HG02852 (cell line): ENCODE results near the gene POLG.

ENCODE experiments used
- ATAC-seq: cut with Tn5 transposase; IDR thresholded peaks from one replicate; pipeline ENCODE4 v1.9.1; 2021; ENCODE audit warnings: mild to moderate bottlenecking, moderate library complexity; ENCODE audit not compliant: unreplicated experiment

The POLG gene

DNA sequence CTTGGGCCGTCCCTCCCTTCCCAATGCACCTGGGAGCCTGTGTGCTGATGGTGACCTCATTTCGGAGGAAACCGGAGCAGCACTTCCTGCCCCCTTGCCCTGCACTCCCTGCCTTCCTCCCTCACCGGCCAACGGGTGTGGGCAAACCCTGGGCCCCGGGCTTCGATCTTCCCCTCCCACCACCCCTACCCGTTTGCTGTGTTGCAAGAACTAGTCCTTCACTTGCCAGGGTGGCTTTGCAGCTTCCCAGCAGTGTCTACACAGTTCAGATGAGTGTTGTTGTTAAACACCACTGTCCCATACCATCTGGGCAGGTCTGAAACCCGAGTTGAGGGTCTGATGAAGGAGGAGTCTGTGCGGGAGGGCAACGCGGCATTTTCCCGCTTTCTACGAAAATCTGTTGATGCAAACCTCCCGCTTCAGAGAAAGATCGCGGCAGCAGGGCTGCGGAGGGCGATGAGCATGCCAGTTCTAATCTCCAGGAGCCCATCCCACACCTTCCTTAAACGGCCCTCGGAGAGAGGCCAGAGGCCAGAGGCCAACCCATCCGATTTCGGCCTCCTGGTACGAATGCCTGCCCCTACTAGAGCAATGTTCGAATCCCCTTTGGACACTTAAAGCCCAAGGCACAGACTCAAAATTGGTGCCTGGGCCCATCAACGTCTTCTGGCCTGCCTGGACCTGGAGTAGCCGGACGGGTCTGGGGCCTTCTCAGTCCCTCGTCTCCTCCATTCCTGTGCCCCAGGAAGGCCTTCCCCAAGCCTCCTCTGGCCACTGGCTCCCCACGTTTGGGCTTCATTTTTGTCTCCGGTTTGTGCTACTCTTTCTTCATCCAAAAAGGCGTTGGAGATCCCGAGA is 35.7 kb upstream of the POLG start:
- no peak for ATAC-seq

DNA sequence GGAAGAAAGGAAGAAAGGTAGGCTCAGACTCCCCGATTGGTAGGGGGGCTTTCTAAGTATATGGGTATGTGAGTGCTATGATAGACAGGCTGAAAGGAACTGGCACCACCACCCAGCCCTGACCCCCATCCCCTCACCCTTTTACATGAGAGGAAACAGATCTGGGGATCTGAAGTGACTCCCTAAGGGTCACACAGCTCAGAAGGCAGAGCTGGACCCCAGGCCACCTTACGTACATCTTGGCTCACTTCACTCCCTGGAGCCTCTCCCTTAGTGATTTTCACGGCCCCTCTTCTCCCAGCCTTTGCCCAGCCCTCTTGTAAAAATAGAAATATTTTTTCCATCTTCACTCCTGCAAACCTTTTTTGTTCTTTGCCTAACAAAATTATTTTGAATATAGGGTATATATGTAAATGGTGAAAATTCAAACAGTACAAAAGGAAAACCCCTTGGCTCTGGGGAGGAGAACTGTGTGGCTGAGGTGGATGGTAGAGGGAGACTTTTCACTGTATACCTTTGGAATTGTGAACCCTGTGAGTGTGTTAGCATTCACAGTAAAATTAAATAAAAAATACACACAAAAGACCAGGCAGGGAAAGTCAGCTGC is 34.8 kb upstream of the POLG start:
- ATAC-seq = no peak

DNA sequence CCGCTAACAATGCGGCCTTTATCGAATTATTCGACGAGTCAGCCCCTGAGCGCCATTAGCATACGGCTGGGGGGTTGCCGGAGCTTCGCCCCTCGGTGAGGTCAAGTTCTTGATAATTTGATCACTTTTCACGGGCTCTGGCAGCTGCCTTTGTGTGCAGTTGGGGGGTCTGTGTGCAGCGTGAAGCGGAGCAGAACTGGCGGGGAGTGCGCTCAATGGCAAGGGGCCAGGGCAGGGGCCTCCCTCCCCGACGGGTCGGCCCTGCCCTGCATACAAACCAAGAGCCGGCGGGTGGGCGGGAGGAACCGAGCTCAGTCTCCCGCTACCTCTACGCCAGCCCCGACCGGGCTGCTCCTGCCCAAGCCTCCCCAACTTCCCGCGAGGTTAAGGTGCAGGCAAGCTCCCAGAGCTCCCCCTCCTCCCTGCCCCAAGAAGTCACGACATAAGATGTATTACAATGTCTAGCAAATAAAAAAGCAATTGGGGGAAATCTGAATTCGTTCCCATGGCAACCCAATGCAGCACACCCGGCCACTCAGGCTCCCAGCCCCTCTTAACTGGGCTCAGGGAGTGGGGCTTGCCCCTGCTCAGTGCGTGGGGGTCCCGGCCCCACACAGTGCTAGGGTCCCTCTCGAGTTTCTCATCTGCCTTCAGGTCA is 34.1 kb upstream of the POLG start:
- ATAC-seq = no peak

DNA sequence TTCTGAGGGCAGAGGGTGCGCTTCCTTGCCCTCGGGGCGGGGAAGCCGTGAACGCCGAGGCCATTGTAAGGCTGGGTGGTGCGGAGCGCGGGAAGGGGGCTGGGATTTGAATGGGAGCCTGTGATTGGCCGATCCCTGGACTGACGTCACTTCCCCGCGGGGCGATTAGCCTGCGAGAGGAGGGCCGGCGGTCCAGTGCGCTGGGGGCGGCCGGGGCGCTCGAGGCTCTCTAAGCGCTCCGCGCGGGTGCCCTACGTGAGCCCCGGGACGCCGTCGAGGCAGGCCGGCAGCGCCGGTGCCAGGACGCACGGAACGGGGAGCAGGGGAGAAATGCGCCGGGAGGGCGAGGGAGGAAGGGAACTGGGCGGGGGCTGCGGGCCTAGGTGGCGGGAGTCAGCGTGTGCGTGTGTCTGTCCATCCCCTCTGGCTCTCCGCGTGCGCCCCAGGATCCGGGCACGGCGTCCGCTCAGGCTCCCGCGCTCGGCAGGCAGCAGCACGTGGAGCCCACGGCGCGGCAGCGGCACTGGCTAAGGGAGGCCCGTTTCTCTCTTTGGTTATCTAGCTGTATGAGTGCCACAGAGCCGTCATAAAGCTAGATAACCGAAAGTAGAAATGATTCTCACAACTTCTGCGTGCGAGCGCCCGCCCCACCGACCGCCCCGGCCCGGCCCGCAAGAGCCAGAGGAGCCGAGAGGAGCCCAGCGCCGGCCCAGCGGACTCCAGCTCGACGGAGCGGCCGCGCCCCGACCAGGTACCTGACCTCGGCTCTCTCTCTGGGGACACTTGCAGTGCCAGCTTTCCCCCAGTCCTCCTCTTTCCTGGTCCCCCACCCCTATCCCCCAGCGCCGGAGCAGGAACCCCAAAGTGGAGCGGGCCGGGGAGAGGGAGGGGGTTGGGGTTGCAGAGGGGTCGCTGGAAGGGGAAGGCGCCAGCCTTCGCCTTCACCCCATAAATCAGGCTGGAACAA is 33.1 kb upstream of the POLG start:
- no peak for ATAC-seq

DNA sequence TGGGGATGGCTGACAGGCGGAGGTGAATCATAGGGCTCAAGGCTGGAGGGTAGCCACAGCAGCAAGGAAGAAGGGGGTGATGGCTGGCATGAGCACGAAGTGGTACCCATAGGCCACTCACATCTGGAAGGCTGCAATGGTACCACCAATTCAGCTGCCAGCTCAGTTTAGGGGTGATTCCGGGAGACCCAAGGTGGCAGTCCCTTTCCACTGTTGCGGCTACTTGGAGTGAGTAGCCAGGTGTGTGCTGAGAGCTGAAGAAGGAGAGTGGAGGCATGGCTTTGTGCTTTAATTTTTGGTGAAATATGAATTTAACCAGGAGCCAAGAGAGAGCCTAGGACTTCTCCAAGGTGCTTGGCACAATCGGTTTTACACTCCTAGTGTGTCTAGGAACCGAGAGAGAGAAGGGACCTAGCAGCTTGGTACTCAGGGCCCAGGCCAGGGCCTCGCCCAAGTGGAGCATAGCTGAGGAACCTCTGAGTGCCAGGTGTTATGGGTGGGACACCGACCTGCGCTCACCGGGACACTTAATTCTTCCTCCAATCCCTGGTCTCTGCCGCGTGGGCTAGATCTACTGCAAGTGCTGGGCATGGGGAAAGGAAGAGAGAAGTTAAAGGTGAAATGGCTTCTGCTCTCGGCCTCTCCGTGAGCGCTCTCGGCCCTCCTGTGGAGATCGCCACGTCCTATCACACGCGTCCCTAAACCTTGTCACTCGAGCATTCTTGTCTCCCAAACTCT is 32.2 kb upstream of the POLG start:
- ATAC-seq = no peak

DNA sequence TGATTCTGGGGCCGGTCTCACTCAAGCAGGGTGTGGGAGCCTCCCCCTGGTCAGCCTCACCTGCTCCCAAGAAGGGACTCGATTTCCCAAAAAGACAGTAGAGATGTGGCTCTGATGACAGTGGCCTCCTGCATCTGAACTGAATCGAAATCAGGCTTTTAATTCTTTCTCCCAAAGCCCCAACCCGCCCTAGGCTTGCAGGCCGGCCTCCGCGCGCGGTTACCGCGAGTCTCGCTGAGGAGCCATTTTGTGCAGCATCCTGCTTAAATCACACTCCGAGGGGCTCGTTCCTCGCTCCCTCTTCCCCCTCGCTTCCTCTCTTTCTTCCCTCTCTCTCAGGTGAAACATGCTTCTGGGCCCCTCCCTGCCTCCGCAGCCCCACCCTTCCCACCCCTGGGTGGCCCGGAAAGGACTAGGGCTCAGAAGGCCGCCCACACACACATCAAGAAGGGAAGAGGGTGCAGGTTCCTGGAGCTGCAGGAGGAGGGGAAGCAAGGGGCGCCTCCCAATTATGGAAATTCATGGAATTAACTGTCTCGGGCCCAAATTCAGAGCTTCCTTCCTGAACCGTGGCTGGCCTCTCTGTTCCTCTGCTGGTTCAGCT is 30.9 kb upstream of the POLG start:
- no peak for ATAC-seq

DNA sequence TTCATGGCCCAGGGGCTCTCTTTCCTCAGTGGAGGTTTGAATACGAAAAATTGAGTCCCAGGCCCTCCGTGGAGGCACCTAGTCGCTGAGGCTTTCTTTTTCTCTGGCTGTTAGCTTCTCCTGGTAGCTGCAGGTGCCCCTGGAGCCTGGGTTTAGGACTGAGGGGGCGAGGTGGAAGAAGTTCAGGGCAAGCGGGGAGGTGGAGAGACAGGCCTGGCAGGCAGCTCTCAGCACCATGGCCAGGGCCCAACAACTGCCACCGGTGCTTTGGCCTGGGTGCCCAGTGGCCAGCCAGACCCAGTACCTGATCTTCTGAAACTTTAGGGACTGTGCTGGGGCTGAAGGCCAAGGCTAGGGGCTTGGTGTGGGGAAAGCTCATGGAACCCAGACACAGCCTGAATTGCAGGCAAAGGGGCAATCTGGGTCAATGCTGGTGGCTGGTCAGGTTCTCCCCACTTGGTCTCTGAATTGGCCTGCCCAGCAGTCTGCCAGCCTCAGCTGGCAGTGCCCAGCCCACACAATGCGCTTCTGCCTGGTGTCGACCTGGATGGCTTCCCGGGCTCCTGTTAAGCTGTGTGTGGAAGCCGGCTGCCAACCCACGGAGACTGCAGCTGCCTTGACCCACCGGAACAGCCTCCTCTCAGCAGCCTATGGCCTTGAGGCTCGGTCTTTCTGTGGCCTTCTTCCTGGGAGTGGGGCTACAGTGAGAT is 30.3 kb upstream of the POLG start:
- no peak for ATAC-seq

DNA sequence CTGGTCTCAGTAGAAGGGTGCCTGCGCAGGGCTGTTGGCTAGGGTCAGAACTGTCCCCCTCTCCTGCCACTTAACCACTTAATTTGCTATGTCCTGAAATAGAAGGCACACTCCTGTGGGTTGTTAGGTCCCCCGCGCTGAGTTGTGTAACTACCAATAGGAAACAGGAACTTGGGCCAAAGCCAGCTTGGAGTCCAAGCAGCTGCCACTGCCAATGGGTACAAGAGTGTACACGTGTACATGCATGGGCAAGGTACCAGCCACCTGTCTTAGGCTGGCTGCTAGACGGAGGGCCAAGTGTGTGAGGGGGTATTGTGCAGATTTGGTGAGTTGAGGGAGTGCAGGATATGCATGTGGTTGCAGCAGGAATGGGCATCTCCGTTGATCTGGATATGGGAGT is 29.7 kb upstream of the POLG start:
- ATAC-seq = no peak

DNA sequence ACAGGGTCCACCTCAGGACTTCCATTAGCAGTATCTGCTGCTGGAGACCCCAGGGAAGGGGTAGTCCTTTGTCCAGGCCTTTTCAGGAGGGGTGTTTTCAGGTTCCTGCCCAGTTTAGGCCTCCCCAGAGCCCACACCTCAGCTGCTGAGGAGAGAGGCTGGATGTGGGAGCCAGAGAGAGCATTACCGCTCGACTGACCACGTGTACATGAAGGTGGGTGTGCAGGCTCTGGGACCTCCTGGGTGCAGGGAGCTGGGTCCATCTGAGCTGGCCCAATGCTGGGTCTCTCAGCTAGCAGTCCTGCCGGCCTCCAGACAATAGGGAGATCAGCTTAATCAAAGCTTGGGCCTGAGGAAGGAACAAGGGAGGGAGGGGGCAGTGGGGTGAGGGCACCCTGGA is 29.1 kb upstream of the POLG start:
- ATAC-seq = no peak

DNA sequence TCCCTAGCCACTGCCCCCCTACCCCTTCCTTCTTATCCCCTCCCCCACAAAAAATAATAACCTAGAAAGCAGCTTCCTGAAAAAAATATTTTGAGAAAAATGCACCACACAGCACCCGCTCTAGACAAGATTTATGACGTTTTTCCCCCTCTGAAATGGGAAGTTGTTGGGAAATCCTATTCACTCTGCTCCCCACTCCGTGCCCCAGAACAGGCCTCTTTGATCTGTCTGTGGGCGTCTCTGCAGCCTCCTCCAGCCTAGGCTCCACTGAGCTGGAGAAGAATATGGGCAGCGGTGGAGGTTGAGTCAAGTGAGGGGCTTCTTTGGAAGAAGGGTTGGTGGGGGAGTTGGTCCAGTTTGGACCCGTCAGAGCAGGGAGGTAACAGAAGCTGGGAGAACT is 28.5 kb upstream of the POLG start:
- ATAC-seq = no peak

DNA sequence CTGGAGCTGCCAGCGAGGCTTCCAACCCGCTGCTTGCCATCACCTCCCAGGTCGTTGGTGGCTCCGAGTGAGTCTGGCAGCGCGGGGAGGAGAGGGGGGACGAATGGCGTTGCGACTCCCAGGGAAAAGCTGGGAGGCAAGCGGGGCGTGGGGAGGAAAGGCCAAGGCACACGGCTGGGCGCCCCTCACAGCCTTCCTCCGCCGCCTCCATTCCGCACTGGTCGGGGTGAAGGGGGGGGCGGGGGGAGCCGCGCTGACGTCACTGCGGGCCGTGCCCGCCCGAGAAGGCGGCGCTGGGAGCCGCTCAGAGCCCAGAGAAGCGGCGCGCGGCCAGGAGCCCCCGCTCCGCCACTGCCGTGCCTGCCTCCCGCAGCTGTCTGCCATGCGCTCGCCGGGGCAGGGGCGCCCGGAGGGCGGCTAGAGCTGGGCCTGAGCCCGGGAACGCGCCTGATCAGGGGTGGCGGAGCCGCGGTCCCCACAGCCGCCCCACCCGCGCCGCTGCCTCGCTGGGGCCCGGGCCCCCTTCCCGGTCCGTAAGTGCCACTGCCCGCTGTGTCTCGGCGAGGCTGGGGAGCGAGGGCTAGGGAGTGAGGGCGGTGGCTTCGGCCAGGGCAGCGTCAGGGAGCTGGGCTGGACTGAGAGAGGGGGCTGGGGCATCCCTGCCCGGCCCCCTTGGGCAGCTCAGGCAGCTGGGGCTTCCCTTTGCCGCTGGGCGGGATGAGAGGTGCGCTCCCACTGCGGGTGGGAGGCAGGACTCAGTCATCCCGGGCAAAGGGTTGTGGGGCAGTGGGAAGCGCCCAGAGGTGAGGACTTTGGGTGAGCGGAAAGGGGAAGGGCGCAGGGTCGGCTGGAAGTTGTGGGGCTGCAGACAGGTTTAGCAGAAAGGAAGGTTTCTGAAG is 27.8 kb upstream of the POLG start:
- ATAC-seq = no peak

DNA sequence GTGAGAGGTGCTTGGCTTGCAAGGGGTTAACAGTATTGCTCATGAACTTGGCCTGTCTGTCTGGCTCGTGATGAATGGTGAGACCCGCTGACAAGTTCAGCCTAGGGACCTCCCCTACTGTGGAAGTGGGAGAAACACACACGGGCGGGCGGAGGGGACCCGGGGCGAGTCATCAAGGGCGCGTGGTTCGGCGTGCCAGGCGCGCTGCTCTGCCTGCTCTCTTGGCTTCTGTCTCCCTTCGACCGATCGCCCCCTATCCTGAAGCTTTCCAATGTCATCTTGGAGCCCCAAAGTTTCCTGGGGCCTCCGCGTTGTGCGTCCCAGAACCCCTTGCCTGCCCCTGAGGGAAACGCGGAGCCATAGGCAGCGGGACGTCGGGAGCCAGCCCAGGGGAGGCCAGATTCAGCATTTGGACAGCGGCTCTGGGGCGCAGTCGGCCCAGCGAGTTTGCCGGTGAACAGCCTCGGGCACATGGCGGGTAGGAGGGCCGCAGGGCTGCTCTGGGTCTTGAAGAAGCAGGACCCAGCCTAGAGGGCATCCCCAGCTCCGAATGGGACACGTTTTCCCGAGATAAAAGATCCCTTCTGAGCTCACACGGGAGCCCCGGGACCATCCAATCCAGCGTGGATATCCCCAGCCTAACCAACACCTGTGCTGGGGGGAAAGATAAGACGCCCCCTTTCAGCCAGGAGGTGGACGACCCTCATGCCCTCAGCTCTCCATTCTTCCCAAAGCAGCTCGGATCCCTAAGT is 27.0 kb upstream of the POLG start:
- ATAC-seq = no peak

DNA sequence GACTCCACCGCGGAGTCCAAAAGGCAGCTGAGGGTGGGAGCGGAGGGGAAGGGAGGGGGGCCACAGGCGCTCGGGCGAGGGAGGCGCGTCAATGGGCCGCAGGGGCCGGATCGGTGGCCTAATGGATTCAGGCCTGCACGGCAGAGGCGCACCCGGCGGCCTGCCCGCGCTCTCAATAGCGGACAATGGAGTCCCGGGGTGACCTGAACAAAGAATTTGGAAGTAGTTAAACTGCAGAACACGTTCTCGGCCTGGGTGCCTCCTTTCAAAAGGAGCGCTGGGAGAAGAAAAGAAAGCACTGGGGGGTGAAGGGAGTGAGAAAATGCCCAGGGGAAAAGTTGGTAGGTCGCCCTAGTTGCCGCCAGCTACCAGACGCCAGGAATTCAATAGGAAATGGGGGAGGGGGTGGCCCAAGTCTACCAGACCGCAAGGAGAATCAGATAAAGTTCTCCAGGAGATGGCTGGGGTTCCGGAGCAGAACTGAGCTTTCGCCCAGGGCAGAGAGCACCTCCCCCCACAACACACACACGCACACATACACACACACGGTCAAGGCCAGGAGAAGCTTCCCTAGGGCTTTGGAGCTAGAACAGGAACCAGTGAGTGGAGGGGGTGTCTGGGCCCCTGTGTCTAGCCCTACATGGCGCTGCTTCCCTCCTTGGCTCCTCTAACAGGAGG is 25.8 kb upstream of the POLG start:
- no peak for ATAC-seq

DNA sequence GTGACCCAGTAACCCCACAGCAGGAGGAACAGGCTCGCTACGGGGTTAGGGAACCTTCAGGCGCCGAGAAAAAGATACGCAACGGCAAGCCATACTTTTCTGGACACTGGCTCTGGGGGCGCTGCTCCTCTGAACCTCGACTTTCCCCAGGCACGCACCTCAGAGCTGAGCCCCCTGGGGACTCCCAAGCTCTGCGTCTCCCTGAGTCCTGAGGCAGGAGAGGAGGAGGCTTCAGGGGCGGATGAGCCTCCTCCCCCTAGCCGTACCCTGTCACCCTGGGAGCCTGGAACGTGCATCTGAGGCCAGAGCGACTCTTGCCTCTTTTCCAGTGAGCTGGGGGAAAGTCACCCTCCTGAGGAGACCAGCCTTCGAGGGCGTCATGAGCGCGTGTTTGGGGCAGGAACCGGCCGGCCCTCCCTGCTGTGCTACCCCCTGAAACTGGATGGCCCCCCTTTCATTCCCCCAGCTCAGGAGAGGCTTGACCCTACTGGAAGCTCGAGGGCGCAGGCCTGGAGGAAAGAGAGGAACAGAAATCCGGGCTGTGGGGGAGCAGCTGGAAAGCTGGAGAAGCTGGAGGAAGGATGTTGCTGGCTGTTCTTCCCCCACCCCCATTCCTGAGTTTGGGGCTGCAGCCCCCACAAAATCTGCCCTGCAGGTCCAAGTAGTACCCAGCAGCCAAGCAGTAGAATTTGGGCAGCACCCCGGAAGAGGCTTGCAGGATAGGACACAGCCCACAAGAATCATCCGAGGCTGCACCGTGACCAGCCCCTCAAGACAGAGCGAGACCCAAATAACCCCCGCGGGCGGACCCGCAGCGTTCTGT is 25.1 kb upstream of the POLG start:
- ATAC-seq = no peak

DNA sequence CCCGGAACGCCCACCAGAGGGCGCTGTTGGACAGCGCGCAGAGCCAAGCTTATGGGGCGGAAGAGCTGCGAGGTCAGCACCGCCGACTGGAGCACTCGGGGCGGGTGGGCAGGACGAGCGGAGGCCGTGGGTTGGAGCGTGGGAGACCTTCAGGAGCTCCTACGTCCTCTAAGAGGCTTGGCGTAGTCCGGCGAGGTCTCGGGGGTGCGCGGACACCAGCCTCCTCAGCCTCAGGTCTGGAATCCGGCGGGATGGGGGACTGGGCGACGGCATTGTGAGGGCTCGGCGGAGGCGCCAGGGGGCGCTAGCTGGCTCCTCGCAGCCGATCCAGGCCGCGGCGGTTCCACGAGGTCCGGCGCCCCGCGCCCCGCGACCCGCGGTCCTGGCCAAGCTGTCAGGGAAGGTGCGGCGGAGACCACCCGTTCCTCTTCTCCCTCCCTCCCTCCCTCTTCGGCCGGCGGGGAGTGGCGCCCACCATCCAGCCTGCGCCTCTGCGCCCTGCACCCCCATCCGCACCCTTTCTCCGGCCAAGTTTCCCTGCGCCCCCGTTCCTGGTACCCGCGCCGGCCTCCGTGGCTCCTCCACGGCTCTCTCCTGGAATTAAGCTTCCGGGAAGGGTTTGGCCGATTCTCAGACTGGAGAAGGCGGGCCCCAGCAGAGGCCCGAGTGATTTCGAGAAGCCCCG is 24.3 kb upstream of the POLG start:
- peak; percentile 90 for ATAC-seq

DNA sequence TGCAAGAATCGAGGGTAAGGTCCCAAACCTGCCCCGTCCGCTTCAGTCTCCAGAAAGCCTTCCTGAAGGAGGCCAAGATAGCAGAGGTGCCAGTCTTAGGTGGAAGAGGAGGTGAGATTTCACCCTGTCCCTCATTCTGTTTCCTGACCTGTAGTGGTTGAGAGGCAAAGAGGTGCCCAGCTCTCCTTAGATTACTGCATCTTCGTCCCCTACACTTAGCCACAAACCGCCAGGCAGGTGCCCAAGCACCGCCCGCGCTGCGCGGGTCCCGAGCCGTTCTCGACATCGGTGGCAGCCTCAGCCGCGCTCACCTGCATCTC is 23.8 kb upstream of the POLG start:
- no peak for ATAC-seq
